HFFc6 (cell line): Measurements from ENCODE around the gene ZBTB21. TPM values are rescaled to one million over a fixed set of nuclear protein-coding genes. Genes with fewer than 3 reads are reported as not detected.

ENCODE experiments used
- DNase-seq: peaks from one replicate; pipeline ENCODE4 v3.0.0-alpha.2; 2018
- H3K27ac Mint-ChIP-seq: 2 replicates; pipeline ENCODE4 v1.8.0; 2020; ENCODE audit warnings: mild to moderate bottlenecking, mixed read lengths
- H3K27me3 Mint-ChIP-seq: 2 replicates; pipeline ENCODE4 v1.8.0; 2021; ENCODE audit warnings: mild to moderate bottlenecking, moderate library complexity, mixed read lengths; ENCODE audit not compliant: insufficient read depth
- H3K36me3 Mint-ChIP-seq: 2 replicates; pipeline ENCODE4 v1.8.0; 2021; ENCODE audit warnings: low read depth, mixed read lengths
- H3K4me1 Mint-ChIP-seq: 2 replicates; pipeline ENCODE4 v1.8.0; 2020; ENCODE audit warnings: low read depth, mixed read lengths
- H3K4me3 Mint-ChIP-seq: 2 replicates; pipeline ENCODE4 v1.8.0; 2020; ENCODE audit warnings: mild to moderate bottlenecking, moderate library complexity, mixed read lengths
- H3K9me3 Mint-ChIP-seq: 2 replicates; pipeline ENCODE4 v1.8.0; 2020; ENCODE audit warnings: mild to moderate bottlenecking, mixed read lengths
- total RNA-seq, 6 experiments: library from RNA; stranded (reverse); fragmentation: NEBNext Ultra II Directional; extraction: Animal tissue kit (Norgen Biotek cat#: 25700); gene quantifications; 2 replicates in 1 of 6; 3 replicates in 5 of 6; pipeline ENCODE4 v1.2.3, GENCODE V29; 2021
- TF ChIP-seq, protein P1 (sequence below): fragments of 200-600 bp; sonication (generic); IDR thresholded peaks from 2 replicates; pipeline ENCODE4 v1.5.0; 2021; ENCODE audit warnings: antibody characterized with exemption, mild to moderate bottlenecking

The ZBTB21 gene
- total RNA-seq, 6 experiments from 2014 or later = 16.6 to 19.5 (median 18.9) TPM

GRCh38 chr21:41980561-41980960 lies 29.6 kb downstream of the ZBTB21 start:
- TF ChIP-seq, protein P1, sequence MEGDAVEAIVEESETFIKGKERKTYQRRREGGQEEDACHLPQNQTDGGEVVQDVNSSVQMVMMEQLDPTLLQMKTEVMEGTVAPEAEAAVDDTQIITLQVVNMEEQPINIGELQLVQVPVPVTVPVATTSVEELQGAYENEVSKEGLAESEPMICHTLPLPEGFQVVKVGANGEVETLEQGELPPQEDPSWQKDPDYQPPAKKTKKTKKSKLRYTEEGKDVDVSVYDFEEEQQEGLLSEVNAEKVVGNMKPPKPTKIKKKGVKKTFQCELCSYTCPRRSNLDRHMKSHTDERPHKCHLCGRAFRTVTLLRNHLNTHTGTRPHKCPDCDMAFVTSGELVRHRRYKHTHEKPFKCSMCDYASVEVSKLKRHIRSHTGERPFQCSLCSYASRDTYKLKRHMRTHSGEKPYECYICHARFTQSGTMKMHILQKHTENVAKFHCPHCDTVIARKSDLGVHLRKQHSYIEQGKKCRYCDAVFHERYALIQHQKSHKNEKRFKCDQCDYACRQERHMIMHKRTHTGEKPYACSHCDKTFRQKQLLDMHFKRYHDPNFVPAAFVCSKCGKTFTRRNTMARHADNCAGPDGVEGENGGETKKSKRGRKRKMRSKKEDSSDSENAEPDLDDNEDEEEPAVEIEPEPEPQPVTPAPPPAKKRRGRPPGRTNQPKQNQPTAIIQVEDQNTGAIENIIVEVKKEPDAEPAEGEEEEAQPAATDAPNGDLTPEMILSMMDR = no peak
- Mint-ChIP-seq H3K36me3 (peaks cover 9% of the 10 kb centered on the region), H3K9me3 (peaks cover 9% of the 10 kb centered on the region), H3K4me1 (peaks cover 5% of the 10 kb centered on the region; the same call in 1 of the 2 replicates), H3K27me3 (no peaks in the 10 kb centered on the region; the same call in 1 of the 2 replicates), H3K27ac (no peak overlapping the region), H3K4me3 (no peak overlapping the region)
- DNase-seq = no peak

DNA sequence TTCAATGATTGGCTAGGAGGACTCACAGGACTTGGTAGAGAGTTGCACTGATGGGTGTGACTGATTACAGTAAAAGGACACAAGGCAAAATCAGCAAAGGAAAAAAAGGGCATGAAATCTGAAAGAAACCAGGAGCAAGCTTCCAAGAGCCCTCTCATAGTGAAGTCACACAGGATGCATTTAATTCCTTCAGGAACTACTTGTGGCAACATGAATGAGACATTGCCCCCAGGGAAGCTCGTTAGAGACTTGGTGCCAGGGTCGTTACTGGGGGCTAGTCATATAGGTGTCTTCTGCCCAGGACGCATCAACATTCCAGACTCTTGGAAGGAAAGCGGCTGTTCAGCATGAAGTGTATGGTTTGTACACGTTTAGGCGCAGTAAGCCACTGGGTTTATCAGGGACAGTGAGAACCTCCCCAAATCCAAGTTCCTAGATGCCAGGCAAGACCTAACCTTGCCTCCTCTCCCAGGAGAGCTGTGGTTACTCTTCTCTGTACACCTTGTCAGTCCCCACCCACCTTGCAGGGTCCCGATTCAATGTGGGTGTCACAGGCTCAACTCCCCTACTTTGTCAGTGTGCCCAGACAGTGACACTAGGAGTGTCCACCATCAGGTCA lies 30.3 kb downstream of the ZBTB21 start:
- H3K36me3 Mint-ChIP-seq = peaks cover 9% of the 10 kb centered on the region
- no peak overlapping the region for H3K27ac Mint-ChIP-seq
- H3K9me3 Mint-ChIP-seq = peaks cover 9% of the 10 kb centered on the region
- no peaks in the 10 kb centered on the region; the same call in 1 of the 2 replicates for H3K27me3 Mint-ChIP-seq
- peaks cover 5% of the 10 kb centered on the region; the same call in 1 of the 2 replicates for H3K4me1 Mint-ChIP-seq
- no peak overlapping the region for H3K4me3 Mint-ChIP-seq
- TF ChIP-seq, protein P1 = no peak
- DNase-seq = no peak

DNA sequence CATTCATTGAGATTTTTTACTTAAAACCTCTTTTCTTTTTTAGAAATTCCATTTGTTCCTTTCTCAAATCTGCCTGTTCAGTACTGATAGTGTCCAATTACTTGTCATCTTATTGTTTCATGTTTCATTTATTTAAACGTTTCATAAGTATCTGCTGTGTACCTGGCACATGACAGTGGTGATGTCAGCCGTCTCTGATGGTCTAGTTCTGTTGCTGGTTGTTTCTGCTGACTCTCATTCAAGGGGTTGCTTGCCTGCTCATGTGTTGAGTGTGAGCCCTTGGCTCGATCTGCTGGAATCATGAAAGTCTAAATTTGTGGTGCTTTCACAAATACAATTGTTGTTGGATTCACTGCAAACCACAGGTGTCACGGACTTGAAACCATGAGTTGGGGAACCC lies 30.8 kb downstream of the ZBTB21 start:
- peaks cover under 1% of the 10 kb centered on the region; the same call in 1 of the 2 replicates for H3K27me3 Mint-ChIP-seq
- peaks cover 5% of the 10 kb centered on the region; the same call in 1 of the 2 replicates for H3K4me1 Mint-ChIP-seq
- no peak for DNase-seq
- TF ChIP-seq, protein P1 = no peak
- no peak overlapping the region for H3K4me3 Mint-ChIP-seq
- peaks cover 9% of the 10 kb centered on the region for H3K36me3 Mint-ChIP-seq
- H3K27ac Mint-ChIP-seq = no peak overlapping the region
- H3K9me3 Mint-ChIP-seq = peaks cover 9% of the 10 kb centered on the region

DNA sequence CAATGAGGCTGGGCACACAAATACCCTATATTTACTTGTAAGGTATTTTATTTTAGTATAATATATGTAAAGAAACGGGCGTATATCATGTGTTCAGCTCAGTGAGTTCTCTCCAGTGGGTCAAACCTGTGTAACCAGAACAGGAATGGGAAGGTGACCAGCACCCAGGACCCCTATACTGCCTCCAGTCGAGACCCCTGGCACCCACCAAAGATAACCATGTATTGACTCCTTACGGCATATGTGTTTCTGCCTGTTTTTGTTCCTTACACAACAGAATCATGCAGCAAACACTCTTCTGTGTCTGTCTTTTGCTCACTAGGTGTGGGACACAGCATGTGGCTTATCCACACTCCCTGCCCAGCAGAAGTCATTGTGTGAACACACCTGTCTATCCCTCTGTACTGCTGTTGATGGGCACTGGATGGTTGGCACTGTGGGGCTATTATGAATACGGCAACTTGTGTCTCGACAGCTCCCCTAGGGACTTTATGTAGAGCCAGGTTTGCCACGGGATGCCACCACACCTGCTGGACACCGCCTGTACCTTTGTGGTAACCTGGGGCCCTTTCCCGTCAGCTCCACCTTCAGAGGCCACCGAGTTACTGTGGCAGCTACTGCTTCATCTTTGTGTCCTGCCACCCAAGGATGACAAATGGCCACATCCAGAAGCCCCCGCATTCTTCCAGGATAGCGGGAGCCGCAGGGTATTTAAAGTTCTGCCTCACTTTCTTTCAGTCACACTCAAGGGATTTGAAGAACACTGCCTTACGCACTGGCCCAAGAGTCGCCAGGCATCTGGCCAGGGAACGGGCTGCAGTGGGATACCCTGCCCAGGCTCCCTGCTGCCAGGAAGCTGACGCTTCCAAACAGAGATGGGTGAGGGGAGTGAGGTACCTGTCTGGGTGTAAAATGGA lies 32.9 kb downstream of the ZBTB21 start:
- TF ChIP-seq, protein P1 = no peak
- DNase-seq = no peak
- Mint-ChIP-seq H3K9me3 (peaks cover 9% of the 10 kb centered on the region), H3K27ac (no peak overlapping the region), H3K4me1 (peaks cover 5% of the 10 kb centered on the region; the same call in 1 of the 2 replicates), H3K36me3 (peaks cover 9% of the 10 kb centered on the region), H3K4me3 (no peak overlapping the region), H3K27me3 (peaks cover 1% of the 10 kb centered on the region; the same call in 1 of the 2 replicates)

DNA sequence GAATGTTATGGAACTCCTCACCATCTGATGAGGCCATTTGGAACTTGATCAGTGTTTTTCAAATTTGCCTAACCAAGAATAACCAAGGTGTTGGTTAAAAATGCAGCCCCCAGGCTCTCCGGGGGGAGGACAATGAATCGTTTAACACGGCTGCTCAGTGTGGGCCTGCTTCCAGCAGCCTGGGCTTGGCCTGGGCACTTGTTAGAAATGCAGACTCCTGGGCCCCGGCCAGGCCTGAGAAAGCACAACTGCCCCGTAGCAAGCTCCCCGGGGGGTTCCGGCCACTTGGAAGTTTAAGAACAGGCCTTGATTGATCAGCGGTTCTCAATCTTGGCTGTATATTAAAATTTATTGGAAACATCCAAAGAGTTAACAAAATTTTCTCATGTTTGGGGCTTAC lies 33.5 kb downstream of the ZBTB21 start:
- peaks cover 1% of the 10 kb centered on the region; the same call in 1 of the 2 replicates for H3K27me3 Mint-ChIP-seq
- no peak overlapping the region for H3K4me3 Mint-ChIP-seq
- H3K27ac Mint-ChIP-seq = no peak overlapping the region
- H3K36me3 Mint-ChIP-seq = peaks cover 9% of the 10 kb centered on the region
- TF ChIP-seq, protein P1 = no peak
- DNase-seq = no peak
- peaks cover 9% of the 10 kb centered on the region for H3K9me3 Mint-ChIP-seq
- H3K4me1 Mint-ChIP-seq = peaks cover 5% of the 10 kb centered on the region; the same call in 1 of the 2 replicates
